Sigmoid colon (tissue), 7 donors: ENCODE results near the gene TMED10. TPM values are rescaled to one million over a fixed set of nuclear protein-coding genes. Genes with fewer than 3 reads are reported as not detected.

Experiments
- DNase-seq: peaks from one replicate; pipeline ENCODE4 v3.0.0-alpha.2; 2019
- H3K27ac ChIP-seq, 4 donors: fragments of 200-600 bp; sonication (generic); one replicate each; pipeline ENCODE4 v1.5.1; 2016 to 2019; ENCODE audit warnings: mild to moderate bottlenecking in 1 of 4
- H3K27me3 ChIP-seq, 3 donors: fragments of 200-600 bp; sonication (generic); one replicate each; pipeline ENCODE4 v1.5.1; 2019; ENCODE audit warnings: mild to moderate bottlenecking in 1 of 3
- H3K36me3 ChIP-seq, 4 donors: fragments of 200-600 bp; sonication (generic); one replicate each; pipeline ENCODE4 v1.5.1; 2016 to 2019
- H3K4me1 ChIP-seq, 4 donors: fragments of 200-600 bp; sonication (generic); one replicate each; pipeline ENCODE4 v1.5.1; 2017 to 2019
- H3K4me3 ChIP-seq, 4 donors: fragments of 200-600 bp; sonication (generic); one replicate each; pipeline ENCODE4 v1.5.1; 2017 to 2019; ENCODE audit warnings: mild to moderate bottlenecking in 2 of 4, moderate library complexity in 1 of 4
- H3K9me3 ChIP-seq, 4 donors: fragments of 200-600 bp in 3 of 4; sonication (generic) in 3 of 4; one replicate each; pipeline versions ENCODE4 v1.5.1 to v1.6.1; 2013 to 2019
- CTCF ChIP-seq, 4 experiments: fragments of 450-650 bp in 3 of 4; fragments of 200-600 bp in 1 of 4; IDR thresholded peaks; one replicate each; pipeline ENCODE4 v1.5.1; 2016 to 2019; ENCODE audit warnings: antibody characterized with exemption in 4 of 4, mild to moderate bottlenecking in 3 of 4, moderate library complexity in 2 of 4
- EP300 ChIP-seq, 4 donors: sonication (generic); formaldehyde crosslinking; IDR thresholded peaks; one replicate each; pipeline ENCODE4 v1.6.1; 2017; ENCODE audit warnings: antibody characterized with exemption in 4 of 4
- POLR2A ChIP-seq, 2 donors: fragments of 450-650 bp; IDR thresholded peaks; one replicate each; pipeline ENCODE4 v1.6.1; 2016; ENCODE audit warnings: antibody characterized with exemption in 2 of 2, mild to moderate bottlenecking in 2 of 2, moderate library complexity in 2 of 2
- POLR2AphosphoS5 ChIP-seq, 4 donors: sonication (generic); formaldehyde crosslinking; IDR thresholded peaks; one replicate each; pipeline ENCODE4 v1.6.1; 2017; ENCODE audit warnings: antibody characterized with exemption in 4 of 4
- WGBS, 2 donors: extraction: QIAGEN DNeasy Blood & Tissue Kit; methylation state at CpG; one replicate each; pipeline ENCODE4 v1.1.7; 2013; 5-methylcytosine and 5-hydroxymethylcytosine counted together
- intact Hi-C: fragments of 100-400 bp; cut with DNase I; formaldehyde crosslinking; loops from one replicate; pipeline ENCODE4 v1.15.1; 2023
- polyA plus RNA-seq, 3 donors: library from polyadenylated mRNA; stranded (reverse); fragments of 200-250 nt; gene quantifications; one replicate each; pipeline ENCODE4 v1.2.3, GENCODE V29; 2013
- total RNA-seq, 4 donors: library from RNA; depleted of rRNA; stranded (reverse); fragments of >200 nt; gene quantifications; one replicate each; pipeline ENCODE4 v1.1.0, GENCODE V29; 2016
- donor health status: healthy with polysubstance abuse.
- donor health status: Bipolar disorder and iron deficiency.
- donor health status: healthy.

Gene TMED10
- total and polyA plus RNA-seq, 7 donors: 38.4 to 236 (median 163) TPM

DNA sequence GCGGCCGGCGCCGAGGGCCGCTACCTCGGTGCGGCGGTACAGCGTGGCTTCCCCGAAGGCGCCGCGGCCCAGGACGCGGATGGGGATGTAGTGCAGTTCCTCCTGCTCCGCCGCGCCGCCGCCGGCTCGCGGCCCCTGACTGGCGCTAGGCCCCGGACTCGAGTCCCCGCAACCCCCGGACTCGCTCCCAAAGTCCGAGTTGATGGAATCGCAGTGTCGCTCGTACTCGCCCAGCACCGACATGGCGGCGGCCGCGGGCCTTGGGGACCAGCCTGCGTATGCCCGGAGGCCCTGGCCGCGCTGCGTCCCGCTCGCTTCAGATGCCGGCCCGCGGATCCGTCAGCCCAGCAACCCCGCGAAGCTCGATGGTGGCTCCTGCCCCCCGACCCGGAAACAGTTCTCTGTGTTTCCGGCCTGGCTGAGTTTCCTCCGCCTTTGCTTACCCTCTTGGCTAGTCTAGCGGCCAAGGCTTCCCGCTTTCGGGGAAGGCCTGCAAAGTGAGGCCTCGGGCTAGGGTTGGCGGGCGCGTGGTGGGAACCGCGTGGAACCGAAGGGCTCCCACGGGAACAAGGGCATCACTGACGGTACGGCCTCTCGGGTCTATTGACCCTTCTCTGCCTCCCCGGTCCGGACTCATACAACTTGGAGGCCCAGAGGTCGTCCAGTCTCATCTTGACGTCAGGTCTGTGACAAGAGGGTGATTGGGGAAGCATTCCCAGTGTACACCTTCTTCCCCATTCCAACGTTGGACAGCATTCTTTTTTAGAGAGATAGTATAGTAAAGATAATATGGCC is 49.5 kb downstream of the TMED10 start, which contains the start of gene NEK9:
Gene NEK9, minus strand, starts transcription at position 370 of the 795 bp plus-strand sequence. Its CDS starts 127 bp downstream, at position 243.
- Histone ChIP-seq H3K4me3 (peak within 1 kb of the TSS; percentile 59 to 84 (median 72)), H3K4me1 (peaks cover 0 to 37% (median 27%) of the 10 kb centered on the region in 4 donors), H3K9me3 (no peaks in the 10 kb centered on the region), H3K36me3 (peaks cover 0 to 6% (median 0%) of the 10 kb centered on the region in 4 donors), H3K27ac (peak within 1 kb of the TSS; percentile 93 to 97 (median 95)), H3K27me3 (no peaks in the 10 kb centered on the region)
- TF ChIP-seq POLR2AphosphoS5 (IDR thresholded peaks at IDR 0.05) (peak; percentile 85 to 96 (median 90)), CTCF (IDR thresholded peaks at IDR 0.05) (peak in 1 of 4 experiments; percentile 10), POLR2A (IDR thresholded peaks at IDR 0.05) (peak; percentile 58 to 78), EP300 (IDR thresholded peaks at IDR 0.05) (no peak)
- intact Hi-C loops: no loop called here
- 0 to 1% methylated on average over 76 of the region's 76 CpGs for WGBS, 2 donors
- peak; percentile 95 for DNase-seq

DNA sequence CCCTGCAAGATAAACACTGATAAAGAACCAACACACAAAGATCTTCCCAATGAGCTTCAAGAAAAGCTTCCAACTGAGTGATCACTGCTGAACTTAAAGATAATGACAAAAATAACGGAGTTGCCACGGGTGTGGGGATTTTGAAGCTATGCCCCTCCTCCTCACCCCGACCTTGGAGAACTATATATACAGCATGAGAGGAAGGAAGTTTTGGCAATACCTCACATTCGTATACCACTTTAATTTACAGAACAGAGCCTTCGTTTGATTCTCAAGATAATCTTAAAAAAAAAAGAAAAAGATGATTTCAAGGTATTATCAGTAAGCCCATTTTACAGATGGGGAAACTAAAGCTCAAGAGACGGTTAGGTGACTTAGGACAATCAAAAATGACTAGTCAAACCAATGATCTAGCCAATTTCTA is 50.3 kb downstream of the TMED10 start:
- peaks cover 0 to 11% (median 0%) of the 10 kb centered on the region in 4 donors for H3K36me3 ChIP-seq
- DNase-seq: no peak
- WGBS, 2 donors: 1 to 2% methylated on average over 6 of the region's 6 CpGs
- peak overlapping the region; percentile 93 to 97 (median 95) for H3K27ac ChIP-seq
- H3K4me3 ChIP-seq: peak overlapping the region; percentile 59 to 84 (median 72)
- no peaks in the 10 kb centered on the region for H3K9me3 ChIP-seq
- TF ChIP-seq CTCF (IDR thresholded peaks at IDR 0.05) (no peak), POLR2AphosphoS5 (IDR thresholded peaks at IDR 0.05) (no peak), EP300 (IDR thresholded peaks at IDR 0.05) (no peak), POLR2A (IDR thresholded peaks at IDR 0.05) (no peak)
- H3K27me3 ChIP-seq: no peaks in the 10 kb centered on the region
- peaks cover 0 to 37% (median 27%) of the 10 kb centered on the region in 4 donors for H3K4me1 ChIP-seq
- intact Hi-C loops: no loop called here

DNA sequence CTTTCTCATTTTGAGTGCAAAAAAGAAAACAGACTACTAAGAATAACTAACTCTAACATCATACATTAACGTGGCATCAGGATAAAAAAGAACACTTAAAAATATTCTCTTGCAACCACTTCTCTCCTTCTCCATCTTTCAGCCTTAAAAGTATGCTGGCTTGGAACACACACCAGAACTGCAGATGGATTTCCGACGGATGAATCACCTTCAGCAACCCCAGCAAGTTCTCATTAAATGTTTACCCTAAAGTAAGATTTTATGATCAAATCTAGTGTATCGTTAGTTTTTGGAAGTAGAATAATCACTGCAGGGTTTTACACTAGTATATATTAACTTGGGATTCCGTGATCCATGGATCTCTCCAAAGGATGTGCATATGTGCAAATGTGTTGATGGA is 50.8 kb downstream of the TMED10 start:
- 71 to 76% methylated on average over 5 of the region's 5 CpGs for WGBS, 2 donors
- Histone ChIP-seq H3K4me3 (peak overlapping the region in 3 of 4 donors; percentile 59 to 74 (median 70)), H3K36me3 (peaks cover 0 to 16% (median 2%) of the 10 kb centered on the region in 4 donors), H3K27me3 (no peaks in the 10 kb centered on the region), H3K4me1 (peaks cover 0 to 37% (median 27%) of the 10 kb centered on the region in 4 donors), H3K27ac (peak overlapping the region; percentile 93 to 97 (median 95)), H3K9me3 (no peaks in the 10 kb centered on the region)
- intact Hi-C loops: no loop called here
- TF ChIP-seq CTCF (IDR thresholded peaks at IDR 0.05): no peak
- TF ChIP-seq POLR2A (IDR thresholded peaks at IDR 0.05): no peak
- TF ChIP-seq POLR2AphosphoS5 (IDR thresholded peaks at IDR 0.05): no peak
- no peak for TF ChIP-seq EP300 (IDR thresholded peaks at IDR 0.05)
- DNase-seq: no peak

DNA sequence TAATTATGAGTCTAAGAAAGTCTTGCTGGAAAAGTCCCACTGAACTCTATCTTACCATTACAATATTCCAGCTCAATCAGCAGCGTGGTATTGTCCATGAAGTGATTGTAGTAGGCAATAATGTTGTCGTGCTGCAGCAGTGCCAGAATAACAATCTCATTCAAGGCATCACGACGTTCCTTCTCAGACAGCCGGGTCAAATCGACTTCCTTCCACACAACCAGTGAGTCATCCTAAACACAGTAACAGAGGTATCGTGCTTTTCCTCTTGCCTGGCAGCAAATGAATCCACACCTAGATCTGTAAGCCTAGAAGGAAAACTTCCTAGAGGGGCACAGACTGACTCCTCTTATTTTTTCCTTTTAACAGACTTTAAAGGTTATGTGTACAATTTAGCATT is 52.4 kb downstream of the TMED10 start:
- Histone ChIP-seq H3K9me3 (no peaks in the 10 kb centered on the region), H3K36me3 (peaks cover 0 to 27% (median 4%) of the 10 kb centered on the region in 4 donors), H3K4me1 (peaks cover 0 to 37% (median 27%) of the 10 kb centered on the region in 4 donors), H3K4me3 (no peak overlapping the region), H3K27ac (peak overlapping the region in 2 of 4 donors; percentile 18 to 33), H3K27me3 (no peaks in the 10 kb centered on the region)
- no peak for DNase-seq
- intact Hi-C loops: no loop called here
- 26 to 34% methylated on average over 7 of the region's 7 CpGs for WGBS, 2 donors
- TF ChIP-seq EP300 (IDR thresholded peaks at IDR 0.05): no peak
- peak in 1 of 4 donors; percentile 58 for TF ChIP-seq POLR2AphosphoS5 (IDR thresholded peaks at IDR 0.05)

GRCh38 chr14:75121552-75121951 is 54.9 kb downstream of the TMED10 start:
- Histone ChIP-seq H3K9me3 (no peaks in the 10 kb centered on the region), H3K36me3 (peaks cover 4 to 51% (median 17%) of the 10 kb centered on the region in 4 donors), H3K4me1 (peaks cover 0 to 21% (median 16%) of the 10 kb centered on the region in 4 donors), H3K27me3 (no peaks in the 10 kb centered on the region), H3K4me3 (no peak overlapping the region), H3K27ac (no peak overlapping the region)
- TF ChIP-seq CTCF (IDR thresholded peaks at IDR 0.05) (no peak), EP300 (IDR thresholded peaks at IDR 0.05) (no peak), POLR2AphosphoS5 (IDR thresholded peaks at IDR 0.05) (no peak), POLR2A (IDR thresholded peaks at IDR 0.05) (no peak)
- intact Hi-C loops: no loop called here
- 95 to 97% methylated on average over 7 of the region's 7 CpGs for WGBS, 2 donors
- DNase-seq: no peak
